CD4-positive, alpha-beta T cell treated with Interleukin-15 for 4 hours (primary cell): Measurements from ENCODE around the gene LITAFD.
"Not testable (repeated sequence)": the region's sequence is repeated elsewhere in the genome, so short reads cannot be mapped to it uniquely, and the experiment has no call there.

Experiments used
- DNase-seq: peaks from one replicate; pipeline ENCODE4 v3.0.0-alpha.2; 2020; ENCODE audit warnings: low spot score

Gene LITAFD

DNA sequence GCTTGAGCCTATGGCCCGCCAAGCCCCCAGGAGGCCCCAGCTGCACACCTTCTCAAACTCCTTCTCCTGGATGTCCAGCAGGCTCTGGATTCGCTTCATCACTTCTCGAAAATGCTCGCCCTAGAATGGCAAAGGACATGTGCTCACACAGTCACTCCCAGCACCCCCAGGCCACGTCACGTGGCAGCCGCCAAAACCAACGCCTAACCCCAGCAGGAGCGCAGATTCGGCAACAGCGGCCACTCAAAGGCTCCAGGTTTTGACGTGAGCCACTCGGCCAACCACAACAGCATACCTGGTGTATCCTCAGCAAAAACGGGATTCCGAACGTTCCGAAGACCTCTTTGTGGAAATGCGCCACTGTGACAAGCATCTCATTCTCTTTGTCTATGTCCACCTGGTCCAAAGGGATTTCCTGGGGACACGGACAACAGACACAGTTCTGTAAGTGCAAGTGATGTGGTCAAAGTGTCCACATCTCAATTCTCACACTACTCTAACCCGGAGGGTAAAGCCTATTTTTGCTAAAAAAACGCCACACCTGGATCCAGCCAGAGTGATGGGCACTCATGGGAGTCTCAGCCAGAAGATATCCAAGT lies 12.7 kb downstream of the LITAFD start:
- no peak for DNase-seq

DNA sequence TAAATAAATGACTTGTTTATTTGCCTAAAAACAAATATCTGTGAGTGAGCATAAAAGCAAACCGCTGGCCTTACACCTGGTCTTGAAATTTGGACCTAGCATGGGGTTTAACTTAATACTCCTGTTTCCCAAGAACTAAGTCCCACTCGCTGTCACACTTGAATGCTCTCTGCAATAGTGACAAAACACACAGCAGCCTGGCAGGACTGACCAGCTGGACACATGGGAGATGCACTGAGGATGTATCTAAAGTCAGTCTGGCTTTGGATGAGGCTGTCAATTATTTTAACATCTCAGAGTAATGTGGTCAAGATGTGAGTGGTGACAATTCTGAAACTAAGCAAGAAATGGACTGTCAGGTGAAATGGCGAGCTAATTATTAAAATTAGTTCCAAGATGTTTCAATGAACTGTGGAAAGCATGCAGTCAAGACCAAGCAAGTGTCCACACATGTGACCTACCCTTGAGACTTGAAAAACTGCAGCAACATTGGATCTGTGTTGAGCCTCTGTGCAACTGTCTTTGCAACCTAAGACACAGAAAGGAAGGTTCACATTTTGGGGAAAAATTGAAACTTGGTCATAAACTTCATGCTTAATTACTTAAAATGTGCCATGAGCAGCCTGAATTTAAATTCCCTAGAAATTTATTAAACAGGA lies 16.6 kb downstream of the LITAFD start:
- DNase-seq, result no peak

DNA sequence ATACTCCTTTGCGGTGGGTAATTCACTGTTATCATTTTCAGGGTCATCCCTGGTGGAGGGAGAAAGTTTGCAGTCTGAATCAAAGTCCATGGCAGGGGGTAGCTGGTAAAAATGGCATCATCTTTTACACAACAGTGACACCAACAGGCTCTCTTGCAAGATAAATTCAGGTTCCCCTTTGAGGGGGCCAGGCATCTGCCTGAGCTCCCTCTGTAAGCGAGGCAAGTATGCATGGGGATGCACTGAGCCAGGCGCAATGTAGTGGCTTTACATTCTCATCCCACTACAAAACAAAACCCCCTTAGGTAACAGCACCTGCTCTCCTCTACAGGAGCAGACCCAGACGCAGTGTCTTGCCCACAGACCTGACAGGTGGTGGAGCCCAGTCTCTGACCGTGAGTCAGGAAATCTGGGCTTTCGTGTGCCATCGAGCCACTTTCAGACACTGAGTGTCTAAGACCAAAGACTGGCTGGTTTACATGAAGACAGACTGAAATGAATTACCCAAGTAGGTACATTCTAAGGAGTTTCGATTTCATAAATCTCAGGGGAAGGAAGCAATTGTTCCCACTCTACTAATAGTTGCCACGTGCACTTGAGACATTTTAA lies 17.7 kb downstream of the LITAFD start:
- DNase-seq, result no peak

DNA sequence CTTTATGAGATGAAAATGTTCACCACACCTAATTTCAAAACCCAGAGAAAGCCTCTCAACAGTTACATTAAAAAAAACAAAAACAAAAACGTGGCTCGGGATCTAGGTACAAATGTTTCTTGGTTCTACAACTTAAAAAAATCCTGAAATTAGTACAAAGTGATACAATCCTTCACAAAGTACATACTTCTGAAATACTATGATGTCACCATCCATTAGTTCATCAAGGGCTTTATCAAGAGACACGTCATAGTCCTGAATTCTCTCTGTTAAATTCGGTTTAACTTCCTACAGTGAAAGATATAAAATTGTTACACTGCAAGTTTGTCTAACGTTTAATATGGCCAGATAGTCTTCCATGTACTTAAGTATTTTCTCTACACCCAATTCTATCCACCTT lies 18.2 kb downstream of the LITAFD start:
- DNase-seq, result no peak

DNA sequence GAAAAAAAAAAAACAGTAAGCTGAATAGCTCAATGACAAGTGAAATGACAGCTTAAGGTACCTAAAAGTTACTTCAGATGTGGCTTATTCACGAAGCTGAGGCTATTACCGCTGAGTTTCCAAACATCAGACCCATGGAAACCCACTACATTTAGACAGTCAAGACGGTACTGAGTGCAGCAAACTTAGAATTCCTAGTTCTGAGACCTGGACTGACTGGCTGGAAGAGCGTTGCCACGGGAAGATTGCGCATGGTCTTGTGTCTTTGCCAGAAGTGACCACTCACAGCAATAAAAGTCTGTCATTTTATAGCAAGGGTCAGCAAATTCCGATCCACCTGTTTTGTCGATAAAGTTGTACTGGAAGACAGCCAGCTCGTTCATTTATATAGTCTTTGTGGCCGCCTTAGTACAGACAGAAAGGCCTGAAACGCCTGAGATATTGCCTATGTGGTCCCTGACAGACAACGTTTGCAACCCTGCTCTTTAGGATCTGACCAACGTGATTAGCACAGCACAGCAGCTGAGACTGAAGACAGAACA lies 19.2 kb downstream of the LITAFD start:
- DNase-seq, result no peak

DNA sequence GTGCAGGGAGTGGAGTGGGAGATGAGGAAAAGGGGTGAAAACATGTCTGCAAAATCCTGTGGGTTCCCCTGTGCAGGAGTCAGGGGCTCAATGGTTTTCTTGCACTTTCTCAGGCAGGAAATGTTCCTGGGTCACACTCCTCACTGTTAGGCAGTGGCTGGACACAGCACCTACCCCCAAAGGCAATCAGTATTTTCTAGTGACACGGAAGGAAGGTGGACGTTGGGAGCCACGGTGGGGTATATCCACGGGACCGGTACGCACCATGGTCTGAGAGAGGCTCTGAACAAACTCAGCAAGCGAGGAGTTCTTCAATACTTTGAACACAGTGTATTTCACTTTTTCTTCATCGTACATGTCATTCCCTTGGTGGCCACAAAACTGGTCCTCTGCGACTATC lies 20.9 kb downstream of the LITAFD start:
- DNase-seq, result no peak

DNA sequence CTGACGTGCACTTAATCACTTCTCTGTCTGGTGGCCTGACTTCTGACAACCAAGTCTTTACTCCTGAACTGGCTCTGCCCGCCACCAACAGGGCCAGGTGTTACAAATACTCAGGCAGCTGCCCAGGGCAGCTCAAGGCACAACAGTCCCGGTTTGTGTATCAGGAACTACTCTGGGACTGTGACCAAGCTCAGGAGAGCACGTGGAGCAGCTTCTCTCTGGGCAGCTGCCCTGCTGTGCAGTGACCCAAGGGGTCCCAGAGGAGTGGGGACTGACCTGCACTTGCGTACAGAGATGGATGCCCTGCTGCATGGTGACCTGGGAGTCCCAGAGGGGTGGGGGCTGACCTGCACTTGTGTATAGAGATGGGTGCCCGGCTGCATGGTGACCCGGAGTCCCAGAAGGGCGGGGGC lies 21.9 kb downstream of the LITAFD start:
- DNase-seq, result no peak

DNA sequence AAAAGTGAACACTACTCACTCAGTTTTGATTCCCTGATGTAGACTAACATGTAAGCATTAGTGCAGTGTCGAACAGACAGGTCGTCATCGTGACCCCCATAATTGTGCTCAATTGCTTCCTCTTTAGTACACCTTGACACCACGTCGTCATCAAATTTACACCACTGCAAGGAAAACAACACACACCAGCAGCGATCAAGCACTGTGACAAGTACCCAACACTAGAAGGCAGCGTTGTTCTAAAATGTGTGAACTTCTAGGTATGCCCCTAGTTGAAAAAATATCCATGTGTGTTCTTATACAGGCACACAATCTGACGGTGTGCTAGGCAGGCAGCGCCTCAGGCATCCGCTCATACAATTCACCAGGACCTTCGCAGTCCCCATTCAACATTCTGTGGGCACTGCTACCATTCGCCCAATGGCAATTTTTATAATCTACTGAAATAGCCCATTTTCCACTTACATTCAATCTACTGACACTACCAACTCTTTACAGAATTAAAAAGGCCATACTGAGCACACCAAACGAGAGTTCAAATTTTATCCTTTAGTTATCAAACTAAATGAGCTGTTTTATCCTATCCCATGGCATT lies 23.1 kb downstream of the LITAFD start:
- peak; percentile 23 for DNase-seq

DNA sequence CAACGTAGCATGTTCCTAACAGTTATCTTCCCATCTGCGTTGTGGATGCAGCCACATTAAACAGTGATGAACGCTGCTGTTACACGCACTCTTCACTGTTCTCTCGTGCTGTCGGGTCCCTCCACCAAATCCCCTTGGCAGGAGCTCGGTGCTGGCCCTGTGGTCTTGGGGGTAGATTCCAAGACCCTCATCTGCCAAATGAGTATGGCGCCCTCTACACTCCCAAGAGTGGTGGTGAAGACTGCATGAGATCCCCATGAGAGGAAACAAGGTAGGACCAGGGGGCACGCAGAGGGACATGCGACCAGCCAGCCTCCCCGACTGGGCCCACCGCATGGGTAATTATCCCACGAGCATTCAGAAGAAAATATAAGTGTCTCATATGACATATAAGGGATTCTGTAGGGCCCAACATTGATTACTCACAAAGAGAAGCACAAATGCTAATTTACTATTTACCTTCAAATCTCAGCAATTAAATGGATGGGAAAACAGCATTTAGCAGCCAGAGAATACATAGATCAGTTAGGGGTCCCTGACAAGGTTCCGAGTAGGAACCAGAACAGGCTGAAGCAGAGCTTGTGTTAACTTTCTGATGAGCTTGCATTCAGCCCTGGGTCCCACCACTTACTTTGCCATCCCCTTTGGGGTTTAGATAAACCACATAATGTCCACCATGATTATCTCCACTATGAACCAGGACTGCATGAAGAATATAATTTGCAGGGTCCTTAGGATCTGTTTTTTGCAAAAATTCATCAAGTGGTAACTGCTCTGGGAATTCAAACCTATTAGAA lies 23.8 kb downstream of the LITAFD start:
- DNase-seq, result no peak

DNA sequence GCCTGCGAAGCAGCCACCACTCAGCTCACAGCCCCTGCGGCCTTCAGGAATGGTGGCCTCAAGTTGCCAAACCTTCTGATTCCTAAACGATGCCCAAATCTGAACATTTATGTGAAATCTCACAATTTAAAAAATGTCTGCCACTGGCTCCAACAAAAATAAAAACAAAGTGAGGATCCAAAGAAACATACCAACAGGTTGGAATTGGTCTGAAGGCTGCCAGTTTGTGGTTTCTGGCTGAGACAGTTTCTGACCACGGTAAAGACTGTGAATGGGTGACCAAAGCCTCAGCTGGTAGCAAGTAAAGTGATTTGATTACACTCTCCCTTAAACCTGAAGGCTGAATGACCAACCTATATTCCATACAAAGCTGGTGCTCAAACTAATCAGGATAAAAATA lies 24.9 kb downstream of the LITAFD start:
- no peak for DNase-seq

DNA sequence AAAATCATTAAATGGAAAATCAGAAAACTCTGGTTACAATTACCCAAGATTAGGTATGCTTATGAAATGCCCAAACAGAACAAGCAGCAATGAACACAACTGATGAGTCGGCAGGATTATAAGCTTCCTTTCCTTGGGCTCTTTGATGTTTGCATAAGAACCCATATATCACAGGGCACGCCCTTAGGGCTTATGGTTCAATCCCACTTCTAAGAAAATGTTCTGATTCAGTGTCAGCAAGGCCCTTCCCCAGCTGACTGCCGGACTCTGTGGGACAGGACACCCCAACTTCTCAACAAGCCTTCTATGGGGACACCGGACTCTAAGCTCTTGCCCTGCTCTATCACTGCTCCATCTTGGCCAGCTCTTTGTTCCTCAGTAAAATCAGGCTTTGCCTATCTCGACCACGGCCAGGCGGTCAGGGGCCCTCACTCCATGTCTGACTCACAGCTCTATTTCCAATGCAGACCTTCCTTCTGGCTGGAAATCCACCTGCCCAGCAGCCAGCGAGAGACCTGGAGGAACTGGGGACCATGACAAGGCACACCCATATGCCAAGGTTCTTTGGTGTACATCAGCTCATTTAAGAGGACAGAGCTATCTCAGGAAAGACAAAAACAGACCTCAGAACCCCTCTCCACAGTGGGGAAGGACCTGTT lies 26.8 kb downstream of the LITAFD start:
- DNase-seq, result peak; percentile 13

DNA sequence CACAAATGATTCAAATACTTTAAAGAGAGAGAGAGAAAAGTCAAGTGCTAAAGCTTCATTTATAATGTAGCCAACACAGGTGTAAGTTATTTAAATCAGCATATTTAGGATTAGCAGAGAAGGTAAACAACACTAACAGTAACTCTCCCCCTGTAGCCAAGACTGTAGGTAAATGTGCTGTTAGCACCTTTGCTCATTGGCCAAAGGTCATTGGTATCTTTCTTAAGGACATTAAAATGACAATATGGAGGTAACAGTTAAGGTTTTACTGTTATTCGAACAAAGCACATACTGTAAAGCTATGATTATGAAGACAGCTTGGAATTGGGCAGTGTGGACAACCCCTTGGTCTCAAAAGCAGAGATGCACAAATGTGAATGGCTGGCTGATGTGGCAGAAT lies 28.7 kb downstream of the LITAFD start:
- DNase-seq, result no peak

DNA sequence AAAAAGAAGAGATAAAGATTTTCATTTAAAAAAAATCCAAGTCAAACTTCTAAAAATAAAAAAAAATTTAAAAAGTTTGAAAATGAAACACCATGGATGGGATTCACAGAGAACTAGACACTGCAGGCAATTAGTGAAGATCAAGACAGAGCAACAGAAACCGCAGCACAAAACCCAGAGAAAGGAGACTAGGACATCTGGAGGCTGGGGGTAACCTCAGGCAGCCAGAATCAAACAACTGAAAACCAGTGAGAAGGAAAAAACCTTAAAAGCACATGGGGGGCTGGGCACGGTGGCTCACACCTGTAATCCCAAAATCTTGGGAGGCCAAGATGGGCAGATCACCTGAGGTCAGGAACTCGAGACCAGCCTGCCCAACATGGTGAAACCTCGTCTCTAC lies 30.6 kb downstream of the LITAFD start:
- no peak for DNase-seq

DNA sequence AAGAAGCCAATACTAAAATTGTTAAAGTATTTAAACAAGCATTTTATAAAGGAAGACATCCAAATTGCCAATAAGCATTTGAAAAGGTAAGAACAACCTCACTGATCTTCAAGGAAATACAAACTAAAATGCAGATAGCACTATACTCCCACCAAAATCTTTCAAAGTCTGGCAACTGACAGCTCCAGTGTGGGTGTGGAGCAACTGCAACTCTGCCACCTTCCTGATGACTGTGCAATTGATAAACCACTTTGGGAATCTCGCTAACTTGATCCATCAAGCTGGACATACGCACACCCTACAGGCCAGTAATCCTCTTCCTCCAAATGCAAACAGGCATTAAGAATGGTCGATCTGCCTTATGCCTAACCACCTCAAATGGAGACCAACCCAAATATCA lies 31.9 kb downstream of the LITAFD start:
- no peak for DNase-seq

DNA sequence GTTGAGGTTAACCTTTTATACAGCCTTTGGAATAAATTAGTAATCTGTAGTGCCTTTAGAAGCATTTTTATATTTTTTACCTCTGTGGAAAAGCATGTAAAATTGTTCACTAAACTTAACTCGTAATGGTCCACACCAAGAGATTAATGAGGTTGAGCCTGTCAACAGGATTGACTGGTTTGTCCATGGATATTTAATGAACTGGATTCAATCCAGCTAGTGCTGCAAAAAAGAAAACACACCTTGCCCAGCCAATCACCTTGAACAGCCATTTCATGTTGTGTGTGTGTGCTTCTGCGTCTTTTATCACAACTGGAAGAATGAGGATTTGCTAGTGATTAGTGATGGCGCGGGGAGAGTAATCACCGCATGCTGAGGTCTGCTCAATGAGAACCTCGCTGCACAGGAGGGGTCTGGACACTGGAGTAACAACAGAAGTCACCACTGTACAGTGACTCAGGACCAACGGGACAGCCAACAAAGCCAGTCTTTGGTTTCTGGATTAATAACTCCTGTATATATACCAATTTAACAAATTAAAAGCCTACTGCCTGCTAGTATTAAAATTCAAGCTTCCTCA lies 33.7 kb downstream of the LITAFD start:
- DNase-seq, result no peak

DNA sequence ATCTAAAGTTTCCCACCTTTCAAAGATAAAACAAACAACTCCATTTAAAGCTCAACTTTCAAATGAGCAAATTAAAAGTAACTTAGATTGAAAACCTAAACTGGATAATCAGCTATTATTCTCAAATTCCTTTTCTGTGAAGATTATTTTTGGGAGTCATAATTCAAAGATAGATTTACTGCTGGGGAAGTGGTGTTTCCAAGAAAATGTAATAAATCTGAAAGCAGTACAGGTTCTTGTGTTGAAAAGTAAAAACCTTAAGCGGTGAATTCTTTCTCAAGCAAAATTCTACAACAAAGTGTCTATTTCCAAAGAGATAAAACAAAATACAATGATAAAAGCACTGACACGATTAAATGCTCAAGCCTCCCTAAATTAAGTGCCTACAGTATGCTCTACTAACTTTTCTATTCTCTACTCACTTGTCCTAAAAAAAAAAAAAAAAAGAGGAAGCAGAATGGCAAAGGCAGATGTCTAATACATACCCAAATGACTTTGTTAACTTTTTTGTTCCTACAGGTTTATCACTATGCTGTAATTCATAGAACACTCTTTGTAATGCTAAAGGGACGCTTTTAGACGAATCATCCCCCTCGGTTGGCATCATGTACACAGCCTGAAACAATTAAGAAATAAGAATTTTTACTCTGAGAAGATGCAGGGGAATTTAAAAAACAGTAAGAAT lies 34.5 kb downstream of the LITAFD start:
- DNase-seq, result no peak

DNA sequence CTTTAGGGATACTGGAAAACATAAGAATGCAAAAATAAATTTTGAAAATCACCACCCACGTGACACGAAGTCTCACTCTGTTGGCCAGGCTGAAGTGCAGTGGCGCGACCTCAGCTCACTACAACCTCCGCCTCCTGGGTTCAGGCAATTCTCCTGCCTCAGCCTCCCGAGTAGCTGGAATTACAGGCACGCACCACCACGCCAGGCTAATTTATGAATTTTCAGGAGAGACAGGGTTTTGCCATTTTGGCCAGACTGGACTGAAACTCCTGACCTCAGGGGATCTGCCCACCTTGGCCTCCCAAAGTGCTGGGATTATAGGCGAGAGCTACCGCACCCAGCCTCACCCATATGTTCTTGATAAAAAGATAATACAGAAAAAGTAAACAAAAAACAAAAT lies 35.2 kb downstream of the LITAFD start:
- DNase-seq, result not testable (repeated sequence)

DNA sequence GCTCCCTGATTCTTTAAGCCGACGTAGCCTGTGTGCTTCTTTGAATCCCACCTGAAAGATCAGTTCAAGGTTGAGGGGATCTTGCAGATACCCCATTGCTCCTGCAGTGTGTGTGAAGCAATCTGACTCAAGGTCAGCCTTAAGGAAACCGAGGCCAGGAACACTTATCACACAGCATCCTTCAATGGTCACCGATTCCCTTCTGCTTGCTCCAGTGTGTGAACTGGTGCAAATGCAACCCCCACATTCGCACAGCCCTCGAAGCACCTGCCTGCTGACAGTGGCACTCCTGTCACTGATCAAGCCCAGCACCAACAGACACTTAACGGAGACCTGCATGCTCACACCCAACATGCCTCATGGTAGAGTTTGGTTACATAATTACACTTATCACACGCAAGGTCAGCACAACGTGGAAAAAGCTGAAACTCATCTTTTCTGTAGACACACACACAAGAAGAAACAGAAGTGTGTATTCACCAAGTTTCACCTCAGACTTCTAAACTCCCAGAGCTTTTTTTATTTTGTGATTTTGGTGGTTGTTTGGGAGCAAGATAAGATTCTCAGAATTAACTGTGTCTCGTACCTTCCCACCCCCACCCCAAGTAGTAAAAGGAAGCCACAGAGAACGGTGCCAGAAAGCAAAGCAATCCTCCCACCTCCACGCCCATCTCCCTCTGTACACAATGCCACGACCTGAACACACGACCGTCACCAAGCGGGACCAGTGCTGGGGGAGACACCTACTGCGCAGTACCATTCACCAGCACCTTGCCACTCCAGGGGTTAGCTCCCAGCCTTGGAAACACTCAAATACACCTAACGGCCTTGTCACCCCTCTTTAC lies 37.2 kb downstream of the LITAFD start:
- DNase-seq, result no peak

DNA sequence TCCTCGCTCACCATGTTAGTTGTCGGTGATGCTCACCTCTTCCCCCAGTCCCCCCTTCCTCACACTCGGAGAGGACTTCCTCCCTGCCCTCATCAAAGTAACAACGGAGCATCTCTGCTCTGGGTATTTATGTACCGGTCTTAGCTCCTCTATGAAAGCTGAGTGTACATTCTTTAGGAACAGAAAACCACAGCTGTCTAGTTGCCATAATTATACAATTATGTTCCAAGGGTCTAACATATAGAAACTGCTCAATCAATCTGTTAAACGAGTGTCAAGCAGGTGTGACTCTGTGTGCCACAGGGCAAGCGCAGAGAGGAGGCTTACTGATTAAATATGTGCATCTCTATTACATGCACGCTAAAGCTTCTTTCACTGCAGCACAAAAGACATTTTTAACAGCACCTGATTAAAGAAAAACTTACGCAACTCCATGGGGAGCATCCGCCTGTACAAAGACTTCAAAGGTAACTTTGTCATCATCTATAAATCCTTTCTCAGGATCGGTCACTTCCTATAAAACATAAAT lies 37.8 kb downstream of the LITAFD start:
- DNase-seq, result no peak
